Heart right ventricle (tissue), 16 donors: ENCODE results near the gene ADAR. TPM values are rescaled to one million over a fixed set of nuclear protein-coding genes. Genes with fewer than 3 reads are reported as not detected.

Experiments used
- ATAC-seq, 8 donors: fragments of 200-7000 bp; cut with Tn5 transposase; one replicate each; pipeline ENCODE4 v1.9.1; 2020; ENCODE audit warnings: mild to moderate bottlenecking in 8 of 8, moderate library complexity in 8 of 8, moderate number of reproducible peaks in 1 of 8
- DNase-seq, 2 donors: peaks; one replicate each; pipeline ENCODE4 v3.0.0-alpha.2; 2020
- H3K27ac ChIP-seq, 10 donors: fragments of 200-600 bp; sonication (generic) in 2 of 10; one replicate each; pipeline versions ENCODE4 v1.5.0 to v1.8.0; 2020 to 2022; ENCODE audit warnings: mild to moderate bottlenecking in 3 of 10
- H3K27me3 ChIP-seq, 7 donors: fragments of 200-600 bp; one replicate each; pipeline ENCODE4 v1.8.0; 2021 to 2022; ENCODE audit warnings: mild to moderate bottlenecking in 2 of 7
- H3K36me3 ChIP-seq, 9 donors: fragments of 200-600 bp; sonication (generic) in 1 of 9; one replicate each; pipeline versions ENCODE4 v1.5.0 to v1.8.0; 2020 to 2022; ENCODE audit warnings: mild to moderate bottlenecking in 2 of 9
- H3K4me1 ChIP-seq, 9 donors: fragments of 200-600 bp; sonication (generic) in 1 of 9; one replicate each; pipeline versions ENCODE4 v1.5.0 to v1.8.0; 2020 to 2022; ENCODE audit warnings: mild to moderate bottlenecking in 4 of 9
- H3K4me3 ChIP-seq, 10 donors: fragments of 200-600 bp; sonication (generic) in 2 of 10; one replicate each; pipeline versions ENCODE4 v1.5.0 to v1.8.0; 2020 to 2022; ENCODE audit warnings: mild to moderate bottlenecking in 7 of 10, moderate library complexity in 2 of 10
- H3K9me3 ChIP-seq, 11 donors: fragments of 200-600 bp in 10 of 11; sonication (generic) in 2 of 11; one replicate each; pipeline versions ENCODE4 v1.5.0 to v1.8.0; 2013 to 2022; ENCODE audit warnings: mild to moderate bottlenecking in 2 of 11, control low read depth in 1 of 11, moderate library complexity in 1 of 11
- CTCF ChIP-seq, 9 donors: fragments of 200-600 bp; sonication (generic) in 2 of 9; IDR thresholded peaks; one replicate each; pipeline versions ENCODE4 v1.5.0 to v1.8.0; 2021 to 2022; ENCODE audit warnings: antibody characterized with exemption in 9 of 9, mild to moderate bottlenecking in 5 of 9, moderate library complexity in 1 of 9
- WGBS, 2 donors: extraction: QIAGEN DNeasy Blood & Tissue Kit; methylation state at CpG; one replicate each; pipeline ENCODE4 v1.1.7; 2013; ENCODE audit warnings: inconsistent platforms in 1 of 2; 5-methylcytosine and 5-hydroxymethylcytosine counted together
- intact Hi-C, 10 donors: fragments of 100-400 bp; cut with DNase I; formaldehyde crosslinking; loops; one replicate each; pipeline versions ENCODE4 v1.11.1 to v1.14.2; 2022
- polyA plus RNA-seq, 2 donors: library from polyadenylated mRNA; stranded (reverse); fragments of 200-250 nt; gene quantifications; one replicate each; pipeline ENCODE4 v1.2.3, GENCODE V29; 2013
- total RNA-seq, 10 donors: library from RNA; stranded (reverse); fragmentation: NEBNext Ultra II Directional in 3 of 10; extraction: Animal tissue kit (Norgen Biotek cat#: 25700) in 3 of 10; gene quantifications; one replicate each; pipeline versions ENCODE4 v1.2.1 to v1.2.4, GENCODE V29; 2021 to 2023
- donor health status: Arrhythmogenic right ventricular cardiomyopathy.
- donor health status: ischemic (EF 13 %, LVEDD 7.1; RV severe dilation, severe dysfunction).
- donor health status: healthy with polysubstance abuse.
- donor health status: DM: no; HTN: yes; CAD: no.
- donor health status: DM: no; HTN: no; CAD: no.
- donor health status: ischemic (EF 25% LVEDD 6.9; RV normal size, moderate dysfunction).
- donor health status: ischemic (EF 25% LVEDD 5.7; RV mildly dilated, moderate dysfunction).
- donor health status: healthy.
- donor health status: DM: yes; HTN: yes; CAD: no.
- donor health status: Ischemic cardiomyopathy.
- donor health status: ischemic (EF 35%, LVEDD 5.7; RV mildly dilated, moderate dysfunction).
- donor health status: nonischemic (EF 11% LVEDD 7.7; RV severe dilation, severe dysfunction).
- donor health status: DM: yes; HTN: yes; CAD: no.
- donor health status: PGD.
- donor health status: ischemic (EF 29% LVEDD 5.4; RV normal size, mild dysfunction).
- donor health status: nonischemic (EF 23%, LVEDD 6.1; RV moderate dilation, normal function).

ADAR gene
- total and polyA plus RNA-seq, 12 donors: 15.4 to 103 (median 52.1) TPM

GRCh38 chr1:154608397-154609270 lies 648 bp upstream of the ADAR start:
- H3K27ac ChIP-seq: peak overlapping the region; percentile 87 to 99 (median 98)
- peaks cover 4 to 73% (median 52%) of the 10 kb centered on the region in 9 donors for H3K4me1 ChIP-seq
- H3K9me3 ChIP-seq: no peaks in the 10 kb centered on the region
- peak overlapping the region; percentile 66 to 99 (median 90) for H3K4me3 ChIP-seq
- intact Hi-C loops: loop anchor here in 2 of 10 donors (5.0 kb wide), 2 partner anchors 41 to 51 kb away; partner anchors contain the start of genes CHRNB2 (in 1 of the 2) and UBE2Q1 (in 1 of the 2)
- H3K36me3 ChIP-seq: peaks cover 0 to 25% (median 0%) of the 10 kb centered on the region in 9 donors
- no peaks in the 10 kb centered on the region for H3K27me3 ChIP-seq
- ATAC-seq (peak; percentile 31 to 79 (median 65)), DNase-seq (peak; percentile 37 to 40)
- 5 to 6% methylated on average over 31 to 36 of the region's 37 CpGs for WGBS, 2 donors
- no peak for TF ChIP-seq CTCF (IDR thresholded peaks at IDR 0.05)

GRCh38 chr1:154607106-154607608 lies 829 bp downstream of the ADAR start:
- WGBS, 2 donors: 16 to 25% methylated on average over 11 of the region's 11 CpGs
- Histone ChIP-seq H3K4me1 (peaks cover 9 to 87% (median 67%) of the 10 kb centered on the region in 9 donors), H3K9me3 (no peaks in the 10 kb centered on the region), H3K36me3 (peaks cover 0 to 31% (median under 1%) of the 10 kb centered on the region in 9 donors), H3K27ac (peak overlapping the region in 9 of 10 donors; percentile 93 to 99 (median 98)), H3K4me3 (peak overlapping the region; percentile 66 to 99 (median 90)), H3K27me3 (no peaks in the 10 kb centered on the region)
- DNase-seq: no peak
- intact Hi-C loops: loop anchor here in 3 of 10 donors (2.0 to 5.0 kb wide), 3 partner anchors 40 to 50 kb away; partner anchors contain the start of genes UBE2Q1 (in 2 of the 3) and CHRNB2 (in 1 of the 3)
- ATAC-seq: peak in 5 of 8 donors; percentile 9 to 28 (median 20)
- no peak for TF ChIP-seq CTCF (IDR thresholded peaks at IDR 0.05)

GRCh38 chr1:154605534-154605933 lies 2.5 kb downstream of the ADAR start:
- Histone ChIP-seq H3K27me3 (no peaks in the 10 kb centered on the region), H3K27ac (peak overlapping the region in 1 of 10 donors; percentile 12), H3K4me1 (peaks cover 9 to 86% (median 72%) of the 10 kb centered on the region in 9 donors), H3K36me3 (peaks cover 0 to 48% (median 6%) of the 10 kb centered on the region in 9 donors), H3K4me3 (peak overlapping the region in 3 of 10 donors; percentile 88 to 99 (median 93)), H3K9me3 (no peaks in the 10 kb centered on the region)
- WGBS, 2 donors: 76 to 82% methylated on average over 2 of the region's 2 CpGs
- DNase-seq (no peak), ATAC-seq (no peak)
- intact Hi-C loops: loop anchor here in 2 of 10 donors (5.0 kb wide), 2 partner anchors 38 to 48 kb away; partner anchors contain the start of genes CHRNB2 (in 1 of the 2) and UBE2Q1 (in 1 of the 2)
- no peak for TF ChIP-seq CTCF (IDR thresholded peaks at IDR 0.05)

- peaks cover 22 to 91% (median 83%) of the 10 kb centered on the region in 9 donors for H3K4me1 ChIP-seq
- no peaks in the 10 kb centered on the region for H3K27me3 ChIP-seq
- peaks cover 0 to 70% (median 7%) of the 10 kb centered on the region in 9 donors for H3K36me3 ChIP-seq
- H3K9me3 ChIP-seq: no peaks in the 10 kb centered on the region
- intact Hi-C loops: loop anchor here in 1 of 10 donors (5.0 kb wide), 1 partner anchor 36 kb away; the partner anchor contains the start of gene CHRNB2
- no peak for DNase-seq
- TF ChIP-seq CTCF (IDR thresholded peaks at IDR 0.05): no peak
- no peak overlapping the region for H3K4me3 ChIP-seq
- WGBS, 2 donors: 55 to 57% methylated on average over 2 of the region's 2 CpGs
- no peak overlapping the region for H3K27ac ChIP-seq
- no peak for ATAC-seq
Measured at GRCh38 chr1:154603317-154603716, 4.7 kb downstream of the ADAR start.
